Muscle layer of duodenum (tissue), 2 donors: ENCODE results near the gene MYT1.

Experiments
- H3K27ac ChIP-seq: one replicate; pipeline ENCODE4 v1.7.0; 2013; ENCODE audit warnings: mild to moderate bottlenecking, low read length
- H3K27me3 ChIP-seq: one replicate; pipeline ENCODE4 v1.7.0; 2013; ENCODE audit warnings: low read depth, mild to moderate bottlenecking, control low read depth, low read length
- H3K36me3 ChIP-seq, 2 donors: one replicate each; pipeline ENCODE4 v1.7.0; 2013; ENCODE audit warnings: low read length in 2 of 2, control low read depth in 1 of 2, mild to moderate bottlenecking in 1 of 2; ENCODE audit not compliant: insufficient read depth in 2 of 2, control insufficient read depth in 1 of 2
- H3K4me1 ChIP-seq, 2 donors: one replicate each; pipeline ENCODE4 v1.7.0; 2013; ENCODE audit warnings: low read length in 2 of 2, mild to moderate bottlenecking in 2 of 2, control low read depth in 1 of 2, moderate library complexity in 1 of 2; ENCODE audit not compliant: insufficient read depth in 2 of 2, control insufficient read depth in 1 of 2
- H3K4me3 ChIP-seq, 2 donors: one replicate each; pipeline ENCODE4 v1.7.0; 2013; ENCODE audit warnings: low read length in 2 of 2, low read depth in 1 of 2, mild to moderate bottlenecking in 1 of 2
- H3K9me3 ChIP-seq, 2 donors: one replicate each; pipeline ENCODE4 v1.7.0; 2013; ENCODE audit warnings: low read length in 2 of 2, control low read depth in 1 of 2, mild to moderate bottlenecking in 1 of 2; ENCODE audit not compliant: control insufficient read depth in 1 of 2
- donor health status: healthy.

Gene MYT1

DNA sequence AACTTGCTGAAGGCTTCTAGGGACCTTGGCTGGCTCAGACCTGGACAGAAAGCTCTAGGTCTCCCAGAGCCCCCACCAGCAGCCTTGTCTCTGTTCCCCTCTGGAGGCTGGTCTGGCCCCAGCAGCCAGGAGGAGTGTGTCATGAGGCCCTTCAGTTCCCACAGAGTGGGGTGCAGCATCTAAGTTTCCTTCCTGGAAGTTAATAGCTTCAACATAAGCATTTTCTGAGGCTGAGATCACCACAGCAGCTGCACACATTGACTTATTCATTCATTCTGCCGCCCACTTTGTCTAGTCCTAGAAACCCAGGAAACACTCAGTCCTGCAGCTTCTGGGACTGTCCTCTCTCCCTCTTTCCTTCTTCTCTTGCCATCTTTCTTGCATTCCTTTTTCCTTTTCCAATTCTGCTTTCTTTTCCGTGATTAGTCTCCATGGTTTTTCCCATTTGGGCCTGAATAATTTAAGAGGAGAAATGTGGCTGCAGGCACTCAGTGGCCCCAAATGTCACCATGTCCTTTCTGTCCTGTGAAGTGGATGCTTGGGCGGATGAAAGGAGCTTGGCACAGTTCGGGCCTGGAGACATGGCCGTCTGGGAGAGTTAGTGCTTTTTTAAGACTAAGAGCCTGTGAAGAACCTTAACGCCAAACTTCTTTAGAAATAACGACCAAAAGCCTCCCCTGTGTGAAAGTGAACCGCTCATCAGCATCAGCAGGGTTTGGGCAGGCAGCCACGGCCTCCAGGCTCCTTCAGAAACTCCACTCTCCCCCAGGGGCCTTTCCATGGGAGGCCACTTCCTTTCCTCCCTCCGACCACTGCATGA is 60.3 kb downstream of the MYT1 start:
- no peak overlapping the region for H3K27ac ChIP-seq
- H3K36me3 ChIP-seq: no peaks in the 10 kb centered on the region
- H3K9me3 ChIP-seq: no peaks in the 10 kb centered on the region
- H3K4me3 ChIP-seq: no peak overlapping the region
- no peaks in the 10 kb centered on the region for H3K27me3 ChIP-seq
- peaks cover 0 to 21% of the 10 kb centered on the region in 2 donors for H3K4me1 ChIP-seq

GRCh38 chr20:64225171-64225595 is 60.9 kb downstream of the MYT1 start:
- H3K4me3 ChIP-seq: no peak overlapping the region
- H3K27me3 ChIP-seq: no peaks in the 10 kb centered on the region
- H3K36me3 ChIP-seq: no peaks in the 10 kb centered on the region
- no peaks in the 10 kb centered on the region for H3K9me3 ChIP-seq
- H3K27ac ChIP-seq: no peak overlapping the region
- peaks cover 0 to 21% of the 10 kb centered on the region in 2 donors for H3K4me1 ChIP-seq

- no peaks in the 10 kb centered on the region for H3K36me3 ChIP-seq
- no peaks in the 10 kb centered on the region for H3K27me3 ChIP-seq
- H3K9me3 ChIP-seq: no peaks in the 10 kb centered on the region
- no peak overlapping the region for H3K4me3 ChIP-seq
- H3K4me1 ChIP-seq: peaks cover 0 to 21% of the 10 kb centered on the region in 2 donors
- H3K27ac ChIP-seq: no peak overlapping the region
Observed at GRCh38 chr20:64225828-64226598, 61.8 kb downstream of the MYT1 start.

DNA sequence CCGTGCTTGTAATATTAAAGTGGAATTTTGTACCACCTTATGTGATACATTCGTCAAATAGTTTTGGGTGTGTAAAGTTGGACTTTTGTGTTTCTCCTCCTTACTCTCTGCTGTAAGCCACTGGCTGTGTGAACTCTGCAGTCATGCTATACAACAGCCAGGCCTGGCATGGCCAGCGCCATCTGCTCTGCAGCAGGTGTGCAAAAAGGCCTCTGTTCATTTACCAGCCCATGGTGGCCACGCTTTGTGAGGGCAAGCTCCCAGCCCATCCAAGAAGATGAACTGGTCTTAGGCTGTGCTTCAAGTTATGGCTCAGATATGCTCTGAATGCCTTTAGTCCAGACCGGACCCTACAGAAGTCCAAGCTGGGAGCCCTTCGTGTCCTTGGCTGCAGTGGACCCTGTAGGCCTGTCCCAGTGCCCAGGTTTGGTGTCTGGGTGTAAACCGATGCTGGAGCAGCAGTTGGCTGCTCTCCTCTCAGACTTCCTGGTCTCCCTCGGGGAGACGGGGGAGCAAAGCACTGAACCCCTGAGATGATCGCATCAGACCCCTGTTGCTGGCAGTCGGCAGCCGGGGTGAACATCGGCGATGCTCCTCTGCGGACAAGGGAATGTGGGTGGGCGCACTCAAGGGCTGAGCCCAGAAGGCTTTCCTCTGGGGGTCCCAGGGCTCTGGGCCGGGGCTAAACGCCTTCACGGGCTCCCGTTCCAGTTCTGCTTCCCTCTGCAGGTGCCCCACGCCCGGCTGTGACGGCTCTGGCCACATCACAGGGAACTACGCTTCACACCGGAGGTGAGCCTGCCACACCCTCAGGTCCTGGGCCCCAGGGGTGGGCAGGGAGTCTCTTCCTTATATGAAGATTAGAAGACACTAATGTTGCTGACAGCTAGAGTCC is 62.7 kb downstream of the MYT1 start:
- Histone ChIP-seq H3K36me3 (no peaks in the 10 kb centered on the region), H3K27ac (no peak overlapping the region), H3K9me3 (no peaks in the 10 kb centered on the region), H3K27me3 (no peaks in the 10 kb centered on the region), H3K4me1 (peaks cover 0 to 21% of the 10 kb centered on the region in 2 donors), H3K4me3 (no peak overlapping the region)

- H3K27me3 ChIP-seq: no peaks in the 10 kb centered on the region
- no peak overlapping the region for H3K4me3 ChIP-seq
- H3K27ac ChIP-seq: no peak overlapping the region
- peaks cover 0 to 13% of the 10 kb centered on the region in 2 donors for H3K4me1 ChIP-seq
- H3K9me3 ChIP-seq: no peaks in the 10 kb centered on the region
- no peaks in the 10 kb centered on the region for H3K36me3 ChIP-seq
Observed at GRCh38 chr20:64228086-64228653, 63.9 kb downstream of the MYT1 start.

DNA sequence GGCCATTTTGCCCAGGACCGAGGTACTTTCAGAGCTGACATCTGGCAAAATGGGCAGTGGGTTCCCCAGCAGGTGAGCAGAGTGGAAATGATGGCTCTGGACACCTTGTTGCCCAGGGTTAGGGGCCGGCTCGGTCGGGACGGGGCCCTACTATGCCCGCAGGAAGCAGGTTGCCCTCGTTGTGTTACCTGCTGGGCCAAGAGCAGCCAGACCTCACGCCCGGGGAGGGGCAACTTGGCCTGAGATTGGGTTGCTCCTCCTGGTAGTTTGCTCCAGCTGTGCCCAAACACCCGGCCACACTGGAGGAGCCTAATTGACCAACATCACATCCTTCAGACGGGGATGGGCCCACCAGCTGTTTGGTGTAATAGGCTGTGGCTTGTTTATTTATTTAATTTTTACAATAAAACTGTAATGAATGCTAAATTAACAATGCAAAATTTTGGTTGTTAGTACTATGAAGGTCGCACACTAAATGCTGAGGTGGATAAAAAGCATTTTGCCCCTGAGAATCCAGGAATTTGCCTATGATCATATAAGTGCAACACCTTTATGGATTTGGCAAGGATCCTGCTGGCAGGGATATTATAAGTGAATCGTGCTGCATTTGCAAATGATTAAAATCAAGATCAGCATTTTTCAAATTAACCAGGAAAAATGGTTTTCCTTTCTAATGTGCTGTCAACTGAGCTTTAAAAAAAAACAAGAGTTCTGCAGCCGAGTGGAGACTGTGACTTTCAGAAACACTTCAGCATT is 64.7 kb downstream of the MYT1 start:
- Histone ChIP-seq H3K4me3 (no peak overlapping the region), H3K4me1 (peaks cover 0 to 6% of the 10 kb centered on the region in 2 donors), H3K36me3 (no peaks in the 10 kb centered on the region), H3K27ac (no peak overlapping the region), H3K27me3 (no peaks in the 10 kb centered on the region), H3K9me3 (no peaks in the 10 kb centered on the region)

GRCh38 chr20:64229507-64230061 is 65.3 kb downstream of the MYT1 start:
- H3K36me3 ChIP-seq: no peaks in the 10 kb centered on the region
- H3K4me3 ChIP-seq: no peak overlapping the region
- peaks cover 0 to 4% of the 10 kb centered on the region in 2 donors for H3K4me1 ChIP-seq
- H3K27me3 ChIP-seq: no peaks in the 10 kb centered on the region
- H3K9me3 ChIP-seq: no peaks in the 10 kb centered on the region
- no peak overlapping the region for H3K27ac ChIP-seq

GRCh38 chr20:64230461-64231145 is 66.4 kb downstream of the MYT1 start:
- Histone ChIP-seq H3K4me1 (no peaks in the 10 kb centered on the region), H3K36me3 (no peaks in the 10 kb centered on the region), H3K27me3 (no peaks in the 10 kb centered on the region), H3K9me3 (no peaks in the 10 kb centered on the region), H3K27ac (no peak overlapping the region), H3K4me3 (no peak overlapping the region)

- H3K4me1 ChIP-seq: no peaks in the 10 kb centered on the region
- no peaks in the 10 kb centered on the region for H3K27me3 ChIP-seq
- H3K27ac ChIP-seq: no peak overlapping the region
- H3K36me3 ChIP-seq: no peaks in the 10 kb centered on the region
- no peaks in the 10 kb centered on the region for H3K9me3 ChIP-seq
- no peak overlapping the region for H3K4me3 ChIP-seq
Observed at GRCh38 chr20:64231621-64232550, 67.6 kb downstream of the MYT1 start.
